ENCODE data around the gene POLR1G.

The POLR1G gene

DNA sequence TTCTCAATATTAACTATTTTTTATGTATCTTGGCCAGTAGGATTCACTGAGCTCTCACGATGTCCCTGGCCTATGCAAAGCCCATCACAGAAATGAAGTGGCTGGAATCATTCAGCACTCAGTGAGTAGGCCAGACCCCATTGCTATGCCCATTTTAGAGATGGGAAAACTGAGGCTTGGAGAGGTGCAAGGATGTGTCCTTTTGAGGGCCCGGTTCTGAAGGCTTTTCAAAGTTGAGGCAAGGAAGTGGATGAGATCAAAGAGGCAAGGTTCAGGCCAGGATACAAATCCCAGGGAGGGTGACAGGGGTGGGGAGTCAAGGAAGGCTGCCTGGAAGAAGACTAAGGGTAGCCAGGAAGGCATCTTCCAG, 35.9 kb downstream of the POLR1G start:
- no peaks in the 10 kb centered on the region for H3K27me3 Mint-ChIP-seq
- no peaks in the 10 kb centered on the region for H3K36me3 Mint-ChIP-seq (ENCODE audit: low read depth)
- peaks cover 46% of the 10 kb centered on the region for H3K4me1 Mint-ChIP-seq (ENCODE audit: low read depth)

DNA sequence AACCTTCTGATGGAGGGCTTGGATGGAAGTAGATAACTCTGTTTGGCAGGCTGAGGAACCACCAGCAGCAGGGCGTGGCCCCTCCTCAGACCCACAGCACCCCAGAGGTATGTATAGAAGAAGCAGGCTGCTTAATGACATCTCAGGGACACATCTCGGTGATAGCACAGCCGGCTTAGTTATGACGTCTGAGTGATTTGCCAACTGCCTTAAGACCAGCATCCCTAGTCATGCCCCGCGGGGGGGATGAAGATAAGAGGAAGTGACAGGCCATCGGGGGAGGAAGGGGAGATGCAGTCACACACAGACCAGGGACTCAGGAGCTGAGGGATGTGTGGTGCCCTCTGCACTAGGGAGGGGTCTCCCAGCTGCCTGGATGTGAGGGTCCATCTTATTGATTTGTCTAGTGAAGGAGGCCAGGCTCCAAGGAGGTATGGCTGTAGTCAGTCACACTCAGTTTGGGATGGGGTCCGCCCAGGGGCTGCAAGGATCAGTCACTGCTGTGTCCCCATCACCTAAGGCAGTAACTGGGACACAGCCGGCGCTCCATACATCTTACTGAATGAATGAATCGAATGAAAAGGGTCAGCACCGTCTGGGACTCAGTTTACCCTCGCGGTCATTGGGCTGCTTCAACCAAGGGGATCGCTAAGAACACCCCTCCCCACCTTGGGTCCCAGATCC, 36.5 kb downstream of the POLR1G start:
- H3K27me3 Mint-ChIP-seq = no peaks in the 10 kb centered on the region
- peak overlapping the region; percentile 76 for H3K4me3 Mint-ChIP-seq
- H3K4me1 Mint-ChIP-seq (ENCODE audit: low read depth) = peaks cover 46% of the 10 kb centered on the region
- peak overlapping the region; percentile 31 for H3K27ac Mint-ChIP-seq
- H3K36me3 Mint-ChIP-seq (ENCODE audit: low read depth) = no peaks in the 10 kb centered on the region
- peak; percentile 57 for DNase-seq
- no peaks in the 10 kb centered on the region for H3K9me3 Mint-ChIP-seq

More for the DNA sequence above, 35.9 kb downstream of the POLR1G start:
- Mint-ChIP-seq H3K4me3 (peak overlapping the region; percentile 76), H3K9me3 (no peaks in the 10 kb centered on the region), H3K27ac (peak overlapping the region; percentile 31)
- no peak for DNase-seq

DNA sequence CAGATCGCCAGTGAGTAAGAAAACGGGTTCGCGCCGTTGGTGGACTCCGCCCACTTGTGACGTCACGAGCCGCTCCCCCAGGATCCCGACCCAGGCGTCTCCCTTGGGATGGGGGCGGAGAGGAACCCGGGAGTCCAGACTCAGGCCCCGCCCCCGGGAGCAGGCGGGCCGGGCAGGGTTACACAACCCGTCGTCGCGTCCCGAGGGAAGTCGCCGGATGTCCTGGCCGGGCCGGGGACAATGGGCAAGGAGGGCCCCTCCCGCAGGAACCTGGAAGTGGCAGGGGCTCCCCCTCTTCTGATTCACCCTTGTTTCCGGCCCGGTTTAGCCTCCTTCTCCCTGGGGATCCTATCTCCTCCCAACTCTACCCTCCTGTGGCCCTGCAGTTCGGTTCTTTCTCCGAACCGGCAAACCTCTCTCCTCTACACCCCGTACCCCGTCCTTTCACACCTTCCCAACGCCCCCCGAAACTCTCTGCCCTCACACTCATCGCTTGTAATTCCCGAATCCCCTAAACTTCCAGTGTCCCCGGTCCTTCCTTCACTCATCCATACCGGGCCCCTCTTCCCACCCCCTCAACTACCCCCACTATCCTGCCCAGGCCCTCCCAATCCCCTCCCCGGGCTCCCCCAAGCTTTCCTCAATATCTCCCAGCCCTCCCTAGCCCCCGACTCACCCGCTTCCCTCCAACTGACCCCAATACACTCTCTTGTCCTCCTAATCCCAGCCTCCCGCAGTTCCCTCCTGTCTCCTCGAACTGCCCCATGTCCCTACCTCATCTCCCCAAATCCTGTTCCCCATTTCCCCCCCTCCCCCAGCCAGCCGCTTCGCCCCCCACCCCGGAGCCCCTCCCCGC, 37.2 kb downstream of the POLR1G start:
- Mint-ChIP-seq H3K36me3 (ENCODE audit: low read depth) (no peaks in the 10 kb centered on the region), H3K27ac (peak overlapping the region; percentile 86), H3K9me3 (no peaks in the 10 kb centered on the region), H3K4me1 (ENCODE audit: low read depth) (peaks cover 50% of the 10 kb centered on the region), H3K27me3 (no peaks in the 10 kb centered on the region), H3K4me3 (peak overlapping the region; percentile 76)
- DNase-seq = peak; percentile 74

DNA sequence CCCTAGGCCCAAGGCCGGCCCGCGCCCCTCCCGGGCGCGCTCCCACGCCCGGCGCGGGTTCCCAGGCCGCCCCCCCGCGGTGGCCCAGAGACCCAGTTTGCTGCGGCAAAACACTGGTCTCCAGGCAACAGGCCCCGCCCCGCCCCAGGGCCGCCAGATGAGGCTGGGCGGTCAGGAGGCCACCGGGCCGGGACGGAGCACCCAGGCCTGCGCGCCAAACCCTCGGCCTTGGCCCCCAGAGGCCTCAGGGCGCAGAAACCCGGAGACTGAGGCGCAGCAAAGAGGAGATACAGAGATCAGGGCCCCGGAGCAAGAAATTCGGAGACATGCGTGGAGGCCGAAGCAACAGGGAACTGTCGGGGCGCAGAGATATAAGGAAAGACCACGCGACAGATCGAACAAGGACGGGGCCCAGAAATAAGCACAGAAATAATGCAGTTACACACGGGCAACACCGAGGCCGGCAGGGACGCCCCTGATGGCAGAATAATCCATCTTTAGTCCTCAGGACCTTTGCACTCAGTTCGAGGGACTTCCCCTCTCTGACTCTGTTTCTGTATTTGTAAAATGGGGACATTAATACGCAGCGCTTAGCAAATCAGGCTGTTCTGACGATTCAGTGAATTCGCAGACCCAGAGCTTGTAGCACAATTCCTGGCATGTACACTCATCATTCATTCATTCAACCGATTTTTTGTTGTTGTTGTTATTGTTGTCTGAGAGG, 38.0 kb downstream of the POLR1G start:
- Mint-ChIP-seq H3K4me1 (ENCODE audit: low read depth) (peaks cover 55% of the 10 kb centered on the region), H3K4me3 (peak overlapping the region; percentile 65), H3K36me3 (ENCODE audit: low read depth) (no peaks in the 10 kb centered on the region), H3K27ac (peak overlapping the region; percentile 55), H3K9me3 (no peaks in the 10 kb centered on the region), H3K27me3 (no peaks in the 10 kb centered on the region)
- peak; percentile 81 for DNase-seq

DNA sequence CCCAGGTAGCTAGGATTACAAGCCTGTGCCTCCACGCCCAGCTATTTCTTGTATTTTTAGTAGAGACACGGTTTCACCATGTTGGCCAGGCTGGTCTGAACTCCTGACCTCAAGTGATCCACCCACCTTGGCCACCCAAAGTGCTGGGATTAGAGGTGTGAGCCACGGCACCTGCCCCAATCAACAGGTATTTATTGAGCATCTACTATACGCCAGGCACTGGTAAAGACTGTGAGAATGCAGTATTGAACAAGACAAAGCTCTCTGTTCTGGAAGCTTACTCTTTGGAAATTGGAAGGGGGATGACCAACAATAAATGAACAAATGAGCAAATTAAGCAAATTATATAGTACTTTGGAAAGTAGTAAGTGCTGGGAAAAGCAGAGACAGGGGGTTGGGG, 38.7 kb downstream of the POLR1G start:
- peak overlapping the region; percentile 55 for H3K27ac Mint-ChIP-seq
- peak overlapping the region; percentile 65 for H3K4me3 Mint-ChIP-seq
- no peak for DNase-seq
- H3K36me3 Mint-ChIP-seq (ENCODE audit: low read depth) = peaks cover 2% of the 10 kb centered on the region
- H3K9me3 Mint-ChIP-seq = no peaks in the 10 kb centered on the region
- peaks cover 60% of the 10 kb centered on the region for H3K4me1 Mint-ChIP-seq (ENCODE audit: low read depth)
- no peaks in the 10 kb centered on the region for H3K27me3 Mint-ChIP-seq

DNA sequence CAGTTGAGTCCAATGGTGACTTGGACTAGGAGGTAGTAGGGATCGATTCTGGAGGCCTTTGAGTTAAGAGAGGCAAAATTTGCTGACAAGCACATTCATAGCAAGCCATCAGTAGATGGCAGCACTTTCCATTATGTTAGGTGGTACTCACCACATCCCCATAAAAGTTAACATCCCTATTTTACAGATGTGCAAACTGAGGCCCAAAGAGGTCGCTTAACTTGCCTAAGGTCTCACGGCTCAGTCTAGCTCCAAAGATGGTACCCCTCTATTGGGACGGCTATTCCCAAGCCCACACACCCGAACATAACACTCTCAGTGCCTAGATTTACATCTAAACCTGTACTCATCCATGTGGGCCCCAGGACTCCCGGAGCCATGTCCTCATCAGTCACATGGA, 39.9 kb downstream of the POLR1G start:
- no peaks in the 10 kb centered on the region for H3K9me3 Mint-ChIP-seq
- no peak for DNase-seq
- H3K4me1 Mint-ChIP-seq (ENCODE audit: low read depth) = peaks cover 57% of the 10 kb centered on the region
- H3K27me3 Mint-ChIP-seq = no peaks in the 10 kb centered on the region
- peak overlapping the region; percentile 33 for H3K27ac Mint-ChIP-seq
- no peak overlapping the region for H3K4me3 Mint-ChIP-seq
- H3K36me3 Mint-ChIP-seq (ENCODE audit: low read depth) = peaks cover 6% of the 10 kb centered on the region

DNA sequence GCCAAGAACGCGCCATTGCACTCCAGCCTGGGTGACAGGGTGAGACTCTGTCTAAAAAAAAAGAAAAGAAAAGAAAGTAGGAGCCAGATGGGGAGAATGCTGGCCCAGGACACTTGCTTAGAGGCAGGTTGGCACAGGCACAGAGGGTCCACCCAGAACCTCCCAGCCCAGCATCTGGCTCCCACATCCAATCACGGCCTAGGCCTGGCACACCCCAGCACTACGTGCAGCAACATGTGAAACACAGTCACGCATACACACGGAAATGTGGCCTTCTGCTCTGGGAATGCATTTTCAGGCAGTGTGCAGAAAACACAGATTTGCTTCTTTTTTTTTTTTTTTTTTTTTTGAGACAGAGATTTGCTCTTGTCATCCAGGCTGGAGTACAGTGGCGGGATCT, 40.5 kb downstream of the POLR1G start:
- Mint-ChIP-seq H3K4me1 (ENCODE audit: low read depth) (peaks cover 64% of the 10 kb centered on the region), H3K27ac (no peak overlapping the region), H3K36me3 (ENCODE audit: low read depth) (peaks cover 6% of the 10 kb centered on the region), H3K9me3 (no peaks in the 10 kb centered on the region), H3K4me3 (no peak overlapping the region), H3K27me3 (no peaks in the 10 kb centered on the region)
- no peak for DNase-seq

DNA sequence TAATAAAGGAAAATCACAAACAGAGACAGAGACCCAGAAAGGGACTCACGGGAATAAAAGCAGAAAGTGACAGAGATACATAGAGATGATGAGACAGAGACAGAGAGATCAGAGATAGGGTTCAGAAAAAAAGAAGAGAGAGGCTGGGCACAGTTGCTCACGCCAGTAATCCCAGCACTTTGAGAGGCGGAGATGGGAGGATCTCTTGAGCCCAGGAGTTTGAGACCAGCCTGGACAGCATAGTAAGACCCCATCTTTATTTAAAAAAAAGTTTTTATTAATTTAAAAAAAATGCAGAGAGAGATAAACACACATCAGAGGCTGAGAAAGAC, 41.9 kb downstream of the POLR1G start:
- H3K9me3 Mint-ChIP-seq = no peaks in the 10 kb centered on the region
- H3K36me3 Mint-ChIP-seq (ENCODE audit: low read depth) = peaks cover 6% of the 10 kb centered on the region
- H3K27me3 Mint-ChIP-seq = no peaks in the 10 kb centered on the region
- H3K4me3 Mint-ChIP-seq = no peak overlapping the region
- no peak for DNase-seq
- H3K27ac Mint-ChIP-seq = no peak overlapping the region
- H3K4me1 Mint-ChIP-seq (ENCODE audit: low read depth) = peaks cover 56% of the 10 kb centered on the region

DNA sequence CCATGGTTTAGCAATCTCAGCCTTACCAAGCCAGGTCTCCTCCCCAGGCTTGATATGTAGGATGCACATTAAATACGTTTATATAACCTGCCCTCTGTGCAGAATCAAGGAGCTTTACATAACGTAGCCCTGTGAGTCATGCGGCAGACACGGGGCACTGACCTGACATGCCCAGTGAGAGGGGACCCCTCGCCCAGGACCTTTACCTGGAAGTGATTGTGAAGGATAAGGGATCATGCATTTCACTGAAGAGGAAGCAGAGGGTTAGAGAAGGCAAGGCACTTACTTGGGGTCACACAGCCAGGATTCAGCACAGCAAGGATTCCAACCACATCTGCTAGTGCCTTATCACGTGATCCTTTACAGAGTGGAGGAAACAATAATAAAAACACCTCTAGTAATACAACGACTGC, 42.4 kb downstream of the POLR1G start:
- H3K36me3 Mint-ChIP-seq (ENCODE audit: low read depth) = peaks cover 6% of the 10 kb centered on the region
- peak overlapping the region; percentile 81 for H3K27ac Mint-ChIP-seq
- H3K27me3 Mint-ChIP-seq = no peaks in the 10 kb centered on the region
- peaks cover 53% of the 10 kb centered on the region for H3K4me1 Mint-ChIP-seq (ENCODE audit: low read depth)
- DNase-seq = no peak
- H3K4me3 Mint-ChIP-seq = peak overlapping the region; percentile 64
- H3K9me3 Mint-ChIP-seq = no peaks in the 10 kb centered on the region

DNA sequence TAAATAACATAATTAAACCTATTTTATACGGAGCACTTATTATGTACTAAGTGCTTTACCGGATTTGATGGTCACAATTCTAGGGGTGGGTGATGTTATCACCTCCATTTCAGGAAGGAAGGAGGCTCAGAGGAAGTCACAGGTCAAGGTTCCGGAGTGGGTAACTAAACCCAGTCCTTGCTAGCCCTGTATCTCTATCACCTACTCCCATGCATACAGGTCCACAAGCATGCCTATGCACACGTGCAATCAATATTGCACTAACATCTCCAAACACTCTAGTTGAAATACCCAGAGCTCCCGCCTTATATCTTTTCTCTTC, 43.5 kb downstream of the POLR1G start:
- Mint-ChIP-seq H3K27ac (peak overlapping the region; percentile 98), H3K4me3 (peak overlapping the region; percentile 95), H3K9me3 (no peaks in the 10 kb centered on the region), H3K36me3 (ENCODE audit: low read depth) (peaks cover 6% of the 10 kb centered on the region), H3K4me1 (ENCODE audit: low read depth) (peaks cover 45% of the 10 kb centered on the region), H3K27me3 (no peaks in the 10 kb centered on the region)
- DNase-seq = no peak

DNA sequence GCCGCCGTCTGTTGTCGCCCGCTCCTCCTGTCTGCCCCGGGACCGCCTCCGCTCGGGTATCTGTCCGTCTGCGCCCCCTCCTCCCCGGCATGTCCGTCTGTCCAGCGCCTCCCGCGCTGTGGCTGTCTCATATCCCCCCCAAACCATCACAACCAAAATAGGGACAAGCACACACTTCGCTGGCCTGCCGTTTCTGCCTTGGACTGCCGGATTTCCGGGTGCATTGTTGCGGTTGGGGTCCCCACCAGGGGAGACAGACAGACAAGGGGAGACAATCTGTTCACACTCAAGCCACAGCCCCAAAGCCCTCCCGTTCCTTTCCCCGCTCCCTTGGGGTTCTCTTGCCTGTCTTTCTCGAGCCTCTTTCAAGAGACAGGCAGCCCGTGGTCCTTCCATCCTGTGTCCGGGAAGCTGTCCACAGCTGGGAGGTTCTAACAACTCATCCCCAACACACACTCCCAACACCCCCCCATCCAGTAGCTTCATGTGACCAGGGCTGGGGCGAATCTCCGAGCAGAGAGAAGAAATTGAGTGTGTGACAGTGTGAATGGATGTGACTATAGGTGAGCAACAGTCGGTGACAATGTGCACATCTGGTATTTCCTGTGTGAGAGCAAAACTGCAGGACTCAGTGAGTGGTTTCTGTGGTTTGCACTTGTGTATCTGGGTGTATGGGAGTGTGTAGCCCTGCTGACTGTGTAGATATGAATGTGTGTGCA, 44.8 kb downstream of the POLR1G start:
- DNase-seq = peak; percentile 65
- peak overlapping the region; percentile 80 for H3K4me3 Mint-ChIP-seq
- H3K4me1 Mint-ChIP-seq (ENCODE audit: low read depth) = peaks cover 47% of the 10 kb centered on the region
- no peaks in the 10 kb centered on the region for H3K9me3 Mint-ChIP-seq
- H3K36me3 Mint-ChIP-seq (ENCODE audit: low read depth) = peaks cover 6% of the 10 kb centered on the region
- H3K27me3 Mint-ChIP-seq = no peaks in the 10 kb centered on the region
- H3K27ac Mint-ChIP-seq = peak overlapping the region; percentile 91

DNA sequence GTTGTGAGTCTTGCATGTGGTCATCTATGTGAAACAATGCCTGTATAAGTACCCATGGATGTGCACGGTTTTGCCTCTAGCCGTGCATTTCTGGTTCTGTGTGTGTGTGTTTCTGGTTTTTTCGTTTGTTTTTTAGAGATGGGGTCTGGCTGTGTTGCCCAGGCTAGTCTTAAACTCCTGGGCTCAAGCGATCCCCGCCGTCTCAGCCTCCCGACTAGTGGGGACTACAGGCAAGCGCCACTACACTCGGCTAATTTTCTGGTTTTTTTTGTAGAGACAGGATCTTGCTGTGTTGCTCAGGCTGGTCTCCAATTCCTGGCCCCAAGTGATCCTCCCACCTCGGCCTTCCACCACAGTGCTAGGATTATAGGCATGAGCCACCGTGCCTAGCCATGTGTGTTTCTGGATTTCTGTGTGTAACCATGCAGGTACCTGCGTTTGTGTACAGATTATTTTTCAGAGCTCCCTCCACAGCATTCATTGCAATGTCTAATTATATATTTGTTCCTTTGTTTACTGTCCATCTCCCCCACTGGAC, 45.5 kb downstream of the POLR1G start:
- Mint-ChIP-seq H3K4me1 (ENCODE audit: low read depth) (peaks cover 48% of the 10 kb centered on the region), H3K27ac (peak overlapping the region; percentile 91), H3K27me3 (no peaks in the 10 kb centered on the region), H3K36me3 (ENCODE audit: low read depth) (peaks cover 6% of the 10 kb centered on the region), H3K9me3 (no peaks in the 10 kb centered on the region), H3K4me3 (peak overlapping the region; percentile 80)
- DNase-seq = no peak

DNA sequence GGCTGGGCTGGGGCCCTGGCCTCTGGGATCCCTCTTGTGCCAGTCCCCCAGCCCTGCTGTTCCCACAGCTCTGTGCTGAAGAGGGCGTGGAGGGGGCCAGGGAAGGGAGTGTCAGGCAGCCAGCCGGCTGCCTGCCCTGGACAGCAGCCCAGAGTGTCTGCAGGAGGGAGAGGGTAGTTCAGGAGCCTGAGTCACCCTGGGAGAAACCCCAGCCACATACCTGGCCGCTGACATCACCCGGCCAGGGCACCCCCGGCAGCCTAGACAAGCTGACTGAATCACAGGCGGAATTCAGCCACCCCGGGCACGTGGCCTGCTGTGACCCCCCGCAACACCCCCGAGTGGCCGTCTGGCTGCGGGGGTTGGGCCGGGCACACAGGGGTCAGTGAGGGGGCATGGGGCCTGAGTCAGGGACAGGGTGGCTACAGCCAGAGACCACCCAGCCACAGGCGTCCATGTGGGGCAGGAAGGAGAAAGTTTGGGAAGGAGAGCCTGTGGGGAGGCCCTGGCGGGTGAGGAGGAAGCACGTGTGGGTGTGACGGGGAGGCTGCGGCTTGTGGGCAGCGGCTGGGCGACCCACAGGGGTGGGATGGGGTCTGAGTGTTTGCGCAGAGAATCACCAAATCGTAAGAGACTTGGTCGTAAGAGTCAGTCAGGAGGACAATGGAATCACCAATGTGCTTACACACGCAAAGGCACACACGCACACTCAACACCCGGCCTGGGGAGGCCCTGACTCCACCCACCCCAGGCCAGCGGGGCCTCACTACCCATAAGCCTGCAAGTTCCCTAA, 49.5 kb downstream of the POLR1G start:
- no peaks in the 10 kb centered on the region for H3K36me3 Mint-ChIP-seq (ENCODE audit: low read depth)
- H3K27ac Mint-ChIP-seq = peak overlapping the region; percentile 88
- H3K4me1 Mint-ChIP-seq (ENCODE audit: low read depth) = peaks cover 28% of the 10 kb centered on the region
- no peaks in the 10 kb centered on the region for H3K27me3 Mint-ChIP-seq
- H3K4me3 Mint-ChIP-seq = peak overlapping the region; percentile 24
- H3K9me3 Mint-ChIP-seq = no peaks in the 10 kb centered on the region
- DNase-seq = peak; percentile 67

DNA sequence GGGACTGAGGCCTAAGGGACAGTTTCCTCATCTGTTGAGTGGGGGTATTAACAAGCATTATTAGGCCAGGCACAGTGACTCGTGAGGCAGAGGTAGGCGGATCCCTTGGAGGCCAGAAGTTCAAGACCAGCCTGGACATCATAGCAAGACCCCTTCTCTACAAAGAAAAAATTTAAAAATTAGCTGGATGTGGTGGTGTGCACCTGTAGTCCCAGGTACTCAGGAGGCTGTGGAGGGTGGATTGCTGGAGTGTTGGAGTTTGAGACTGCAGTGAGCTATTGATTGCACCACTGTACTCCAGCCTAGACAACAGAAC, 50.0 kb downstream of the POLR1G start:
- Mint-ChIP-seq H3K27ac (peak overlapping the region; percentile 88), H3K4me3 (no peak overlapping the region), H3K9me3 (no peaks in the 10 kb centered on the region), H3K4me1 (ENCODE audit: low read depth) (peaks cover 23% of the 10 kb centered on the region), H3K27me3 (no peaks in the 10 kb centered on the region), H3K36me3 (ENCODE audit: low read depth) (no peaks in the 10 kb centered on the region)
- no peak for DNase-seq
